DOHH2 (cell line): ENCODE data around the gene OLIG2.

Source experiments
- H3F3A ChIP-seq: fragments of 200-600 bp; sonication (generic), shearing (Covaris generic); 2 replicates; pipeline ENCODE4 v1.6.0; 2016; ENCODE audit warnings: antibody characterized with exemption, mild to moderate bottlenecking; ENCODE audit not compliant: control insufficient read depth, insufficient read depth
- H3K27ac ChIP-seq: fragments of 200-600 bp; sonication (generic); 2 replicates; pipeline ENCODE4 v1.5.1; 2014; ENCODE audit warnings: low read depth, mild to moderate bottlenecking, low read length, moderate library complexity
- H3K27me3 ChIP-seq: fragments of 200-600 bp; sonication (generic); 2 replicates; pipeline ENCODE4 v1.6.1; 2014; ENCODE audit warnings: mild to moderate bottlenecking, low read length, mixed read lengths; ENCODE audit not compliant: control insufficient read depth
- H3K36me3 ChIP-seq: fragments of 200-600 bp; sonication (generic); 2 replicates; pipeline ENCODE4 v1.6.1; 2014; ENCODE audit warnings: mild to moderate bottlenecking, low read length, moderate library complexity, mixed read lengths; ENCODE audit not compliant: control insufficient read depth
- H3K4me1 ChIP-seq: fragments of 200-600 bp; sonication (generic); 2 replicates; pipeline ENCODE4 v1.6.1; 2014; ENCODE audit warnings: mild to moderate bottlenecking, low read length, mixed read lengths; ENCODE audit not compliant: control insufficient read depth
- H3K4me2 ChIP-seq: fragments of 200-600 bp; sonication (generic); 2 replicates; pipeline ENCODE4 v1.6.0; 2014; ENCODE audit warnings: mild to moderate bottlenecking, low read length, moderate library complexity
- H3K4me3 ChIP-seq: fragments of 200-600 bp; sonication (generic); 2 replicates; pipeline ENCODE4 v1.5.1; 2014; ENCODE audit warnings: mild to moderate bottlenecking, low read length, mixed read lengths
- H3K79me2 ChIP-seq: fragments of 200-600 bp; sonication (generic); 2 replicates; pipeline ENCODE4 v1.6.1; 2014; ENCODE audit warnings: mild to moderate bottlenecking, low read length, mixed read lengths; ENCODE audit not compliant: control insufficient read depth
- H3K9me2 ChIP-seq: fragments of 200-600 bp; sonication (generic); replicated peaks from 2 replicates; pipeline ENCODE4 v1.6.1; 2014; ENCODE audit warnings: mild to moderate bottlenecking, low read length, mixed read lengths; ENCODE audit not compliant: control insufficient read depth
- H3K9me3 ChIP-seq: fragments of 200-600 bp; sonication (generic); 2 replicates; pipeline ENCODE4 v1.6.1; 2014; ENCODE audit warnings: antibody characterized with exemption, low read length, mixed read lengths; ENCODE audit not compliant: control insufficient read depth, insufficient read depth
- H4K20me1 ChIP-seq: fragments of 200-600 bp; sonication (generic); 2 replicates; pipeline ENCODE4 v1.6.0; 2014; ENCODE audit warnings: low read depth, mild to moderate bottlenecking, antibody characterized with exemption, low read length, moderate library complexity; ENCODE audit not compliant: control insufficient read depth, insufficient read depth
- EZH2phosphoT487 ChIP-seq: fragments of 200-600 bp; sonication (generic); IDR thresholded peaks from 2 replicates; pipeline ENCODE4 v1.6.1; 2017; ENCODE audit warnings: borderline replicate concordance, mild to moderate bottlenecking, antibody characterized with exemption, low read length, moderate library complexity, mixed read lengths
- TF ChIP-seq, protein P1 (sequence below): fragments of 200-600 bp; sonication (generic); IDR thresholded peaks from one replicate; pipeline ENCODE4 v1.5.1; 2014; ENCODE audit warnings: antibody characterized with exemption, mild to moderate bottlenecking, low read depth, low read length; ENCODE audit not compliant: poor library complexity, severe bottlenecking

Gene OLIG2

DNA sequence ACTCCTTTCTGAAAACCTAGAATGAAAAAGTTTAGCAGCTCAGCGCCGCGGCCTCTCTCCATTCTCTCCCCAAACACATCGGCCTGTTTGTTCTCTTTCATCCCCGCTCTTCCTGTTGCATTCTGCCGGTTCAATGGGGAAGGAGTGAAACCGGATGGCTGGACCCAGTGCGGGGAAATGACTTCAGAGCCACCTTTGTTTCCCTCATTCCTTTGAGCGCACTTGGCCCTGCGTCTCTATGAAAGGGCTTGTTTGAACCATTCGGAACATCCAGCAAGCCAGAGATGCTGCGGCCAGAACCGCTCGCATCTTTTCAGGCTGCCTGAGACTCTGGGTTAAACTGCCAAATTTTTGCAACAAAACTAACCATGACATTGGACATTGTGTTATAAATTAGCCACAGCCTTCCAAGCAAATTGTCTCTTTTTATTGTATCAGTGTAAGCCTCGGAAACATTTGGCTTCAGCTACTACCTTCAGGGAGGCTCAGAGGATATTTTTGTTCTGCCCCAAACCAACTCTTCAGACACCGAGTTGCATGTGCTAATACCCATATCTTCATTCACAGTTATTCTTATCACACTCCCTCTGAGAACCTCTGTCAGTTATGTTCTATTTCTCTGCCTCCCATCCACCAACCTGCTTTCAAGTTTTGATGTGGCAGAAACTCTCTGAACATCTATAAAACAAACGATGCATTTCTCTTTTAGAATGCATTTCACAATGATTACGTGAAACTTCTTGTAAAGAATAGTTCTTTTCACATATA is 39.1 kb downstream of the OLIG2 start:
- Histone ChIP-seq H3K4me3 (no peak overlapping the region), H3K27ac (no peak overlapping the region), H3K9me2 (no peaks in the 10 kb centered on the region), H3K4me2 (no peak overlapping the region), H3K79me2 (no peaks in the 10 kb centered on the region), H4K20me1 (no peaks in the 10 kb centered on the region), H3K36me3 (no peaks in the 10 kb centered on the region), H3K27me3 (peaks cover 3% of the 10 kb centered on the region; the same call in 1 of the 2 replicates), H3K4me1 (peaks cover 5% of the 10 kb centered on the region; the same call in 1 of the 2 replicates), H3K9me3 (peaks cover 7% of the 10 kb centered on the region; the same call in 1 of the 2 replicates), H3F3A (no peaks in the 10 kb centered on the region)
- no peak for TF ChIP-seq EZH2phosphoT487
- TF ChIP-seq, protein P1, sequence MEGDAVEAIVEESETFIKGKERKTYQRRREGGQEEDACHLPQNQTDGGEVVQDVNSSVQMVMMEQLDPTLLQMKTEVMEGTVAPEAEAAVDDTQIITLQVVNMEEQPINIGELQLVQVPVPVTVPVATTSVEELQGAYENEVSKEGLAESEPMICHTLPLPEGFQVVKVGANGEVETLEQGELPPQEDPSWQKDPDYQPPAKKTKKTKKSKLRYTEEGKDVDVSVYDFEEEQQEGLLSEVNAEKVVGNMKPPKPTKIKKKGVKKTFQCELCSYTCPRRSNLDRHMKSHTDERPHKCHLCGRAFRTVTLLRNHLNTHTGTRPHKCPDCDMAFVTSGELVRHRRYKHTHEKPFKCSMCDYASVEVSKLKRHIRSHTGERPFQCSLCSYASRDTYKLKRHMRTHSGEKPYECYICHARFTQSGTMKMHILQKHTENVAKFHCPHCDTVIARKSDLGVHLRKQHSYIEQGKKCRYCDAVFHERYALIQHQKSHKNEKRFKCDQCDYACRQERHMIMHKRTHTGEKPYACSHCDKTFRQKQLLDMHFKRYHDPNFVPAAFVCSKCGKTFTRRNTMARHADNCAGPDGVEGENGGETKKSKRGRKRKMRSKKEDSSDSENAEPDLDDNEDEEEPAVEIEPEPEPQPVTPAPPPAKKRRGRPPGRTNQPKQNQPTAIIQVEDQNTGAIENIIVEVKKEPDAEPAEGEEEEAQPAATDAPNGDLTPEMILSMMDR = no peak

DNA sequence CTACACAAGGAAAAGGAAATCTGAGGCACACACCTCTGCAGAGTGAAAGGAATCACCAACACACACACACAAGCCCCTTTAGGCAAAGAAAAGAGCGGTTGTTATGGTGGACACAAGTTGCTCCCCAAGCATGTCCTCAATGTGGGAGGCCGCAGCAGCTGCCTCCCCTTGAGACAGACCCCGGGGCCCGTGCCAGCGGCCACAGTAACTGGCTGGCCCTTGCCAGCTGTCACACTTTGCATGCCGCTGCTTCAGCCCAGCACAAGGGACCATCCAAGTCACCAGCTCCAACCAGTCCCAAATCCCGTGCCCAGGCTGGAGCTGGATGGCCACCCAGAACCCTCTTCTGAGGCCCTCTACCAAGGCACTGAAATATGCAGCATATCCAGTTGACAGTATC is 41.3 kb downstream of the OLIG2 start:
- Histone ChIP-seq H3K79me2 (no peaks in the 10 kb centered on the region), H3K9me3 (peaks cover 7% of the 10 kb centered on the region; the same call in 1 of the 2 replicates), H3K4me3 (no peak overlapping the region), H3K9me2 (no peaks in the 10 kb centered on the region), H3F3A (no peaks in the 10 kb centered on the region), H4K20me1 (no peaks in the 10 kb centered on the region), H3K4me2 (no peak overlapping the region), H3K4me1 (peaks cover 5% of the 10 kb centered on the region; the same call in 1 of the 2 replicates), H3K36me3 (no peaks in the 10 kb centered on the region), H3K27me3 (peaks cover 4% of the 10 kb centered on the region; the same call in 1 of the 2 replicates), H3K27ac (no peak overlapping the region)
- TF ChIP-seq, protein P1 = no peak
- no peak for TF ChIP-seq EZH2phosphoT487

DNA sequence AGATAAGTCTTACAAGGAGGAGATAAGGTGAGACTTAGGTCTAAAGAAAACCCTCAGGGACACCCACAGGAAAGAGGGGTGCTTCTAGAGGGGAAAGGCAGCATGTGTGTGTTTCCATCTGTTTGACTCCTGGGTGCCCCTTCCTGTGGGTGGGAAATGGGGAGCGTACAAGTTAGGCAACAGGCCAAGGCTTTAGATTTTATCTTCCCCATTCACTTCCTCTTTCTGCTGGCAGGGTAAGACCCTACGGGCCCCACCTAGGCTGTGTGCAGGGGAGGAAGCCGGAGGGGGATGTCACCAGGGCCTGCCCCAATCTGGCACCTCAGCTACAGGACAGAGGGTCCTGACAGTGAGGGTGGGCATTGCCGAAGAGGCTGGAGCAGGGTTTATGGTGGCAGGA is 41.7 kb downstream of the OLIG2 start:
- Histone ChIP-seq H3K79me2 (no peaks in the 10 kb centered on the region), H3F3A (no peaks in the 10 kb centered on the region), H3K9me3 (peaks cover 7% of the 10 kb centered on the region; the same call in 1 of the 2 replicates), H3K4me3 (no peak overlapping the region), H3K9me2 (no peaks in the 10 kb centered on the region), H3K4me1 (peaks cover 5% of the 10 kb centered on the region; the same call in 1 of the 2 replicates), H3K27ac (no peak overlapping the region), H3K27me3 (peaks cover 8% of the 10 kb centered on the region; the same call in 1 of the 2 replicates), H3K4me2 (no peak overlapping the region), H3K36me3 (no peaks in the 10 kb centered on the region), H4K20me1 (no peaks in the 10 kb centered on the region)
- TF ChIP-seq, protein P1 = no peak
- no peak for TF ChIP-seq EZH2phosphoT487
